Neuronal stem cell (in vitro differentiated cells): Measurements from ENCODE around the gene CACNA1F.

Experiments
- DNase-seq: peaks from one replicate; pipeline ENCODE4 v3.0.0-alpha.2; 2013; ENCODE audit warnings: low spot score
- H2AFZ ChIP-seq: one replicate; pipeline ENCODE4 v1.6.1; 2013; ENCODE audit warnings: mild to moderate bottlenecking, low read length, inconsistent platforms
- H2AK5ac ChIP-seq: 2 replicates; pipeline ENCODE4 v1.6.1; 2013; ENCODE audit warnings: low read depth, mild to moderate bottlenecking, inconsistent platforms, low read length, moderate library complexity, mixed read lengths
- H2BK120ac ChIP-seq: 2 replicates; pipeline ENCODE4 v1.6.1; 2013; ENCODE audit warnings: low read depth, mild to moderate bottlenecking, inconsistent platforms, low read length, moderate library complexity, mixed read lengths
- H2BK12ac ChIP-seq: one replicate; pipeline ENCODE4 v1.6.1; 2013; ENCODE audit warnings: low read length, inconsistent platforms
- H2BK15ac ChIP-seq: 2 replicates; pipeline ENCODE4 v1.6.1; 2013; ENCODE audit warnings: mild to moderate bottlenecking, low read length, inconsistent platforms, mixed read lengths
- H2BK5ac ChIP-seq: one replicate; pipeline ENCODE4 v1.6.1; 2013; ENCODE audit warnings: inconsistent platforms, mild to moderate bottlenecking, low read length, moderate library complexity
- H3K14ac ChIP-seq: one replicate; pipeline ENCODE4 v1.6.1; 2013; ENCODE audit warnings: low read length, inconsistent platforms
- H3K18ac ChIP-seq: 2 replicates; pipeline ENCODE4 v1.6.1; 2013; ENCODE audit warnings: low read length, inconsistent platforms
- H3K23ac ChIP-seq: 2 replicates; pipeline ENCODE4 v1.6.1; 2013; ENCODE audit warnings: low read depth, mild to moderate bottlenecking, mixed read lengths, low read length, inconsistent platforms; ENCODE audit not compliant: poor library complexity
- H3K27ac ChIP-seq: replicated peaks from 3 replicates; pipeline ENCODE4 v1.5.1; 2013; ENCODE audit warnings: low read length, inconsistent platforms
- H3K27me3 ChIP-seq, 3 experiments: 2 replicates each; pipeline ENCODE4 v1.6.1; 2013; ENCODE audit warnings: low read length in 3 of 3, mild to moderate bottlenecking in 2 of 3, inconsistent platforms in 1 of 3, low read depth in 1 of 3, mixed read lengths in 1 of 3, moderate library complexity in 1 of 3; ENCODE audit not compliant: control insufficient read depth in 3 of 3, insufficient read depth in 3 of 3
- H3K36me3 ChIP-seq, 2 donors: replicated peaks in 1 of 2; 2 replicates each; pipeline ENCODE4 v1.6.1; 2013; ENCODE audit warnings: low read length in 2 of 2; ENCODE audit not compliant: control insufficient read depth in 2 of 2, insufficient read depth in 2 of 2
- H3K4ac ChIP-seq: 2 replicates; pipeline ENCODE4 v1.6.1; 2013; ENCODE audit warnings: inconsistent platforms, mild to moderate bottlenecking, low read length, moderate library complexity
- H3K4me1 ChIP-seq, 2 donors: 1 replicate in 1 of 2; 2 replicates in 1 of 2; pipeline ENCODE4 v1.6.1; 2013; ENCODE audit warnings: low read length in 2 of 2, low read depth in 1 of 2; ENCODE audit not compliant: control insufficient read depth in 2 of 2, insufficient read depth in 1 of 2
- H3K4me2 ChIP-seq: one replicate; pipeline ENCODE4 v1.6.1; 2013; ENCODE audit warnings: mild to moderate bottlenecking, low read length, inconsistent platforms; ENCODE audit not compliant: insufficient read depth, poor library complexity, severe bottlenecking
- H3K4me3 ChIP-seq, 2 donors: 2 replicates each; pipeline ENCODE4 v1.5.1; 2013; ENCODE audit warnings: low read length in 2 of 2, mild to moderate bottlenecking in 2 of 2, inconsistent platforms in 1 of 2, moderate library complexity in 1 of 2
- H3K79me1 ChIP-seq: one replicate; pipeline ENCODE4 v1.6.1; 2013; ENCODE audit warnings: low read depth, mild to moderate bottlenecking, inconsistent platforms, low read length, moderate library complexity
- H3K9ac ChIP-seq: one replicate; pipeline ENCODE4 v1.6.1; 2013; ENCODE audit warnings: mild to moderate bottlenecking, low read depth, low read length, inconsistent platforms; ENCODE audit not compliant: poor library complexity
- H3K9me3 ChIP-seq, 2 donors: replicated peaks in 1 of 2; 2 replicates each; pipeline versions ENCODE3 to v1.6.1; 2013; ENCODE audit warnings: low read length in 2 of 2, mild to moderate bottlenecking in 2 of 2, inconsistent platforms in 1 of 2, low read depth in 1 of 2, mixed read lengths in 1 of 2, moderate library complexity in 1 of 2; ENCODE audit not compliant: control insufficient read depth in 2 of 2, insufficient read depth in 1 of 2
- H4K8ac ChIP-seq: one replicate; pipeline ENCODE4 v1.6.1; 2013; ENCODE audit warnings: low read depth, mild to moderate bottlenecking, inconsistent platforms, low read length, moderate library complexity
- H4K91ac ChIP-seq: one replicate; pipeline ENCODE4 v1.6.1; 2013; ENCODE audit warnings: low read length, low read depth, mild to moderate bottlenecking, inconsistent platforms; ENCODE audit not compliant: poor library complexity
- WGBS, 2 donors: extraction: QIAGEN DNeasy Blood & Tissue Kit; methylation state at CpG; one replicate each; pipeline ENCODE4 v1.1.7; 2013; ENCODE audit warnings: missing lambda C conversion rate in 2 of 2, mixed read lengths in 1 of 2; ENCODE audit not compliant: insufficient read length in 2 of 2, insufficient replicate concordance in 1 of 2; ENCODE audit errors: extremely low coverage in 2 of 2; 5-methylcytosine and 5-hydroxymethylcytosine counted together

Gene CACNA1F

GRCh38 chrX:49204709-49205108 is 28.4 kb downstream of the CACNA1F start:
- Histone ChIP-seq H3K9ac (no peak overlapping the region), H3K36me3 (no peaks in the 10 kb centered on the region), H4K8ac (no peak overlapping the region), H4K91ac (no peak overlapping the region), H2BK5ac (no peak overlapping the region), H2AFZ (no peak overlapping the region), H3K79me1 (no peaks in the 10 kb centered on the region), H2BK120ac (no peak overlapping the region), H3K9me3 (no peaks in the 10 kb centered on the region), H3K4me1 (peaks cover 0 to 2% of the 10 kb centered on the region in 2 donors), H3K27me3 (peaks cover 0 to 15% (median 0%) of the 10 kb centered on the region in 3 experiments), H3K4me3 (no peak overlapping the region), H2BK15ac (no peak overlapping the region), H3K4ac (no peak overlapping the region), H3K27ac (no peak overlapping the region), H2AK5ac (no peak overlapping the region), H3K23ac (no peak overlapping the region), H3K4me2 (no peak overlapping the region), H2BK12ac (no peak overlapping the region), H3K18ac (no peak overlapping the region), H3K14ac (no peak overlapping the region)
- no CpG with 5 or more reads among the region's 4 CpGs for WGBS, 2 donors
- no peak for DNase-seq

GRCh38 chrX:49204017-49204416 is 29.1 kb downstream of the CACNA1F start:
- Histone ChIP-seq H3K27ac (no peak overlapping the region), H3K4me2 (no peak overlapping the region), H2BK12ac (no peak overlapping the region), H3K18ac (no peak overlapping the region), H3K9ac (no peak overlapping the region), H3K4ac (no peak overlapping the region), H2BK5ac (no peak overlapping the region), H2AFZ (no peak overlapping the region), H2BK15ac (no peak overlapping the region), H3K4me3 (no peak overlapping the region), H3K79me1 (no peaks in the 10 kb centered on the region), H2AK5ac (no peak overlapping the region), H3K9me3 (no peaks in the 10 kb centered on the region), H3K4me1 (peaks cover 0 to 2% of the 10 kb centered on the region in 2 donors), H2BK120ac (no peak overlapping the region), H4K8ac (no peak overlapping the region), H4K91ac (no peak overlapping the region), H3K14ac (no peak overlapping the region), H3K36me3 (no peaks in the 10 kb centered on the region), H3K23ac (no peak overlapping the region), H3K27me3 (peaks cover 0 to 15% (median 4%) of the 10 kb centered on the region in 3 experiments)
- WGBS, 2 donors = no CpG with 5 or more reads among the region's 6 CpGs
- DNase-seq = no peak

- DNase-seq = no peak
- Histone ChIP-seq H4K8ac (no peak overlapping the region), H3K23ac (no peak overlapping the region), H3K4me2 (no peak overlapping the region), H4K91ac (no peak overlapping the region), H3K27ac (no peak overlapping the region), H3K27me3 (peaks cover 0 to 15% (median 9%) of the 10 kb centered on the region in 3 experiments), H3K4me3 (no peak overlapping the region), H3K9ac (no peak overlapping the region), H3K4me1 (peaks cover 0 to 2% of the 10 kb centered on the region in 2 donors), H3K14ac (no peak overlapping the region), H3K18ac (no peak overlapping the region), H2BK15ac (no peak overlapping the region), H2AK5ac (no peak overlapping the region), H2BK12ac (no peak overlapping the region), H2AFZ (no peak overlapping the region), H3K79me1 (peaks cover 1% of the 10 kb centered on the region), H2BK120ac (no peak overlapping the region), H2BK5ac (no peak overlapping the region), H3K9me3 (no peaks in the 10 kb centered on the region), H3K4ac (no peak overlapping the region), H3K36me3 (no peaks in the 10 kb centered on the region)
- no CpG with 5 or more reads among the region's 3 CpGs for WGBS, 2 donors
Observed at GRCh38 chrX:49203536-49203935, 29.6 kb downstream of the CACNA1F start.

- WGBS, 2 donors = no CpG with 5 or more reads among the region's 2 CpGs
Observed at GRCh38 chrX:49202022-49202421, 31.1 kb downstream of the CACNA1F start.

More at GRCh38 chrX:49202022-49202421, 31.1 kb downstream of the CACNA1F start:
- Histone ChIP-seq H3K27me3 (peaks cover 0 to 15% (median 14%) of the 10 kb centered on the region in 3 experiments), H2AFZ (no peak overlapping the region), H3K27ac (no peak overlapping the region), H3K18ac (no peak overlapping the region), H3K4me2 (no peak overlapping the region), H3K36me3 (no peaks in the 10 kb centered on the region), H2BK15ac (no peak overlapping the region), H3K4ac (no peak overlapping the region), H2BK5ac (no peak overlapping the region), H2BK12ac (no peak overlapping the region), H4K8ac (no peak overlapping the region), H4K91ac (no peak overlapping the region), H3K9ac (no peak overlapping the region), H3K4me3 (no peak overlapping the region), H3K23ac (no peak overlapping the region), H3K9me3 (no peaks in the 10 kb centered on the region), H2BK120ac (no peak overlapping the region), H3K14ac (no peak overlapping the region), H2AK5ac (no peak overlapping the region), H3K4me1 (peaks cover 0 to 2% of the 10 kb centered on the region in 2 donors), H3K79me1 (peaks cover 6% of the 10 kb centered on the region)
- no peak for DNase-seq
